ENCODE results near the gene HERC3.

The HERC3 gene

DNA sequence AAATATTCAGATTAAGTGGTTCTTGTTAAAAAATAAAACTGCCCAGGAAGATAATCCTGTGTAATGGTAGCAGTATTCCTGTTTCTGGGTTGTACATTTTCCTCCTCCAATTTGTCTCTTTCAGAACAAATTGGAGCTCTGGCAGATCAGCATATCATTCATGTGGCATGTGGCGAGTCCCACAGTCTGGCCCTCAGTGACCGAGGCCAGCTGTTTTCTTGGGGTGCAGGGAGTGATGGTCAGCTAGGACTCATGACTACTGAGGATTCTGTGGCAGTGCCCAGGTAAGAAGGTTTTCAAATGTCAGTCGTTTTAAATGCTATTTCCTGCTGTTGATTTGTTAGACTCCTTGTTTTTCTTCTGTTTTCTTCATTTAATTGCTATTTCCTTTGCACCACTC, 57.4 kb downstream of the HERC3 start:
- in situ Hi-C loops (cut with HindIII; ENCODE audit: low pct_unique_long_range_greater_than_20kb, low sequenced_read_pairs): no loop called here
- no peak for TF ChIP-seq JUND (IDR thresholded peaks at IDR 0.05; ENCODE audit: low read depth)
- no peak for DNase-seq (ENCODE audit: low read depth in 1 of 2, low spot score in 1 of 2)

DNA sequence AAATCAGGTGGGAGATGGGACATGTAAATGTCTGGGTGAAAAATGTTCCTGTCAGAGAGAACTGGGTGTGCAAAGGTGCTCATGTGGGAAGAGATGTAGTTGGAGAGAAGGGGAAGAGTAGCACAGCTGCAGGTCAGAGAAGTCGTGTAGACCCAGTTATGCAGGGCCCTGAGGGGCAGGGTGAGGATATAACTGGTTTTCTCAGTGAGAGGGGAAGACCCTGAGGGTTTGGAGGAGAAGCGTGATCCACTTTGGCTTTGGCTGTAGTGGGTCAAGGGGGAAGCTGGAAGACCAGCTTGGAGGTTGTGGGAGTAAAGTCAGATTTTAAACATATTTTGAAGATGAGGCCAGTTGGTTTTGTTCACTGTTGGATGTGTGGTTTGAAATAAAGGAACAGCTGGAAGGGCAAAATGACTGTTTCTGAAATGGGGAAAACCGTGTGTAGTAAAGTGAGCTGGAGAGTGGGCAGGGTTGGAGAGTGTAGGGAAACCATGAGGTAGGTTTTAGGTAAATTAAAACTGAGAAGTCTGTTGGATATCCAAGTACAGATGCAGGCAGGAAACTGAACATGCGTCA, 61.2 kb downstream of the HERC3 start:
- in situ Hi-C loops (cut with HindIII; ENCODE audit: low pct_unique_long_range_greater_than_20kb, low sequenced_read_pairs): no loop called here
- DNase-seq (ENCODE audit: low read depth in 1 of 2, low spot score in 1 of 2): no peak

GRCh38 chr4:88655226-88655625, 62.9 kb downstream of the HERC3 start:
- no peak for DNase-seq (ENCODE audit: low read depth in 1 of 2, low spot score in 1 of 2)
- in situ Hi-C loops (cut with HindIII; ENCODE audit: low pct_unique_long_range_greater_than_20kb, low sequenced_read_pairs): no loop called here
- TF ChIP-seq JUND (IDR thresholded peaks at IDR 0.05; ENCODE audit: low read depth): no peak

More for the DNA sequence above, 61.2 kb downstream of the HERC3 start:
- TF ChIP-seq JUND (IDR thresholded peaks at IDR 0.05; ENCODE audit: low read depth): no peak

DNA sequence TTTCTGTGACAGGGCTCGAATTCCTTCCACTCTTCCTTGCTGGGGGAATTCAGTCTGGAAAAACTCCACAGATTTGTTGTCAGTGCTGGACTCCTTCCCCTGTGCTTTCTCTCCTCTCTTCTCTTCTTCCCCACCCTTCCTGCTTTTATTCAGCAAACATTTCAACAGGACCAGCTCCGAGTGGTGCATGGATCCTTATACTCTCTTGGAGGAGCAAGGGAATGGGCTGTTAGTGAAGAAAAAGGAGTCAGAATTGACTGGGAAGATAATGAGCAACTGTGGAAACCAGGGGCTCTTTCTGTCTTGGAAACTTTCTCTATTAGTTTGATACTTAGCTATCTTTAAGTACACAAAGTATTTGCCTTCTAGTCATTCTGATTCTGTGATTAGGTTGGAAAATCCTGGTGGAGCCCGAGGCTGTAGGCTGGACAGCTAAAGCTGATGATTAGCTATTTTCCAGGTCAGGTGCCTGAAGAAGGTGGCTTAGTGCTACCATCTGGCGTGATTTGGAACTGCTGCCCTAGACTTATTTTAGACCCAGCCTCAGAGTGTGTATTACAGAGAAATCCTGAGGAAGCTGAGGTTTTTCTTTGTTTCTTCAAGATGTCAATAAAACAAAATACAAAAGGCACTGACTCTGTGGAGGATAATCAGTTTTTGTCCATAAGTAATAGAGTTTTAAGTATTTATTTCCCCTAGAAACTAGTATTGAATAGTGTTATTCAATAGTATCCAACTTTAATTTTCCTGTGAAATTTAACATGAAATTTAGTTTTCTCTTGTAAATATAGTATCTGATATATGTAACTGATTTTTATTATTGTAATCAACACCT, 67.0 kb downstream of the HERC3 start:
- in situ Hi-C loops (cut with HindIII; ENCODE audit: low pct_unique_long_range_greater_than_20kb, low sequenced_read_pairs): no loop called here
- DNase-seq (ENCODE audit: low read depth in 1 of 2, low spot score in 1 of 2): peak; percentile 18 to 70
- no peak for TF ChIP-seq JUND (IDR thresholded peaks at IDR 0.05; ENCODE audit: low read depth)

DNA sequence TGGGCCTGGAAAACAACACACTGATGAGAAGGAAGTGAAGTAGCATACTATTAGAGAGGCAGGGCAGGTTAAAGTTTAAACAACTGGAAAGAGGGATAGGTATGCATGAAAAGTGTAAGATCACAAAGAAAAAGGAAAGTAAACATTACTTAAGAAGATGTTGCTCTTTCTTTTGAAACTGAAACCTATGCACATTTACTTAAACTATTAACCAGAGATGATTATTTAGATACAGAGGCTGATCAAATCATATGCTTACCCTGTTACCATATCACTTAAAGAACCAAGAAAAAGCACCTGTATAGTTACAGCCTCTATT, 67.6 kb downstream of the HERC3 start:
- no peak for TF ChIP-seq JUND (IDR thresholded peaks at IDR 0.05; ENCODE audit: low read depth)
- in situ Hi-C loops (cut with HindIII; ENCODE audit: low pct_unique_long_range_greater_than_20kb, low sequenced_read_pairs): no loop called here
- DNase-seq (ENCODE audit: low read depth in 1 of 2, low spot score in 1 of 2): no peak

- DNase-seq (ENCODE audit: low read depth in 1 of 2, low spot score in 1 of 2): no peak
- in situ Hi-C loops (cut with HindIII; ENCODE audit: low pct_unique_long_range_greater_than_20kb, low sequenced_read_pairs): no loop called here
- no peak for TF ChIP-seq JUND (IDR thresholded peaks at IDR 0.05; ENCODE audit: low read depth)
These were observed 68.4 kb downstream of the HERC3 start for GRCh38 chr4:88660446-88661294.

GRCh38 chr4:88661739-88662138, 69.5 kb downstream of the HERC3 start:
- TF ChIP-seq JUND (IDR thresholded peaks at IDR 0.05; ENCODE audit: low read depth): no peak
- in situ Hi-C loops (cut with HindIII; ENCODE audit: low pct_unique_long_range_greater_than_20kb, low sequenced_read_pairs): no loop called here
- DNase-seq (ENCODE audit: low read depth in 1 of 2, low spot score in 1 of 2): no peak

GRCh38 chr4:88672987-88673386, 80.7 kb downstream of the HERC3 start:
- peak in 1 of 2 experiments; percentile 12 for DNase-seq (ENCODE audit: low read depth in 1 of 2, low spot score in 1 of 2)
- in situ Hi-C loops (cut with HindIII; ENCODE audit: low pct_unique_long_range_greater_than_20kb, low sequenced_read_pairs): no loop called here
- TF ChIP-seq JUND (IDR thresholded peaks at IDR 0.05; ENCODE audit: low read depth): no peak

DNA sequence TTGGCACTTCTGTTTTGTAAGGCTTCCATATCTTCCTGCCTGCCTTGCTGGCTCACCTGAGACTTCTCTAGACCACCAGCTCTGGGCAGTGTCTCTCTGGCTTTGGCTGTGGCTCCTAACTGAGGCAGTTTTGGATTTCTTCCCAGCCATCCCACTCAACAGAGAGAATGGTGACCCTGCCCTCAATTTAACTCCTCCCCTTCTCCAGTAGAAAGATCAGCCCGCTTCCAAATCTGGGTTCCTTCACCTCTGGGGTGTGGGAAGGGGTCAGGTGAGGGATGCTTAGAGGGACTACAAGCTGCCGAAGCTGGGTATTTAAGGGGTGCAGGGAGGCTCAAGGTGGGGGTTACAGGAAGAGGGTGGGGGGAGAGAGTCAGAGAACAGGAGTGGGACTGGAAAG, 81.6 kb downstream of the HERC3 start:
- TF ChIP-seq JUND (IDR thresholded peaks at IDR 0.05; ENCODE audit: low read depth): no peak
- in situ Hi-C loops (cut with HindIII; ENCODE audit: low pct_unique_long_range_greater_than_20kb, low sequenced_read_pairs): no loop called here
- DNase-seq (ENCODE audit: low read depth in 1 of 2, low spot score in 1 of 2): no peak

GRCh38 chr4:88674565-88674964, 82.3 kb downstream of the HERC3 start:
- DNase-seq (ENCODE audit: low read depth in 1 of 2, low spot score in 1 of 2): no peak
- no peak for TF ChIP-seq JUND (IDR thresholded peaks at IDR 0.05; ENCODE audit: low read depth)

GRCh38 chr4:88674979-88675378, 82.7 kb downstream of the HERC3 start:
- no peak for TF ChIP-seq JUND (IDR thresholded peaks at IDR 0.05; ENCODE audit: low read depth)
- DNase-seq (ENCODE audit: low read depth in 1 of 2, low spot score in 1 of 2): no peak
- in situ Hi-C loops (cut with HindIII; ENCODE audit: low pct_unique_long_range_greater_than_20kb, low sequenced_read_pairs): no loop called here

More at GRCh38 chr4:88674565-88674964, 82.3 kb downstream of the HERC3 start:
- in situ Hi-C loops (cut with HindIII; ENCODE audit: low pct_unique_long_range_greater_than_20kb, low sequenced_read_pairs): no loop called here

- in situ Hi-C loops (cut with HindIII; ENCODE audit: low pct_unique_long_range_greater_than_20kb, low sequenced_read_pairs): no loop called here
- TF ChIP-seq JUND (IDR thresholded peaks at IDR 0.05; ENCODE audit: low read depth): no peak
- DNase-seq (ENCODE audit: low read depth in 1 of 2, low spot score in 1 of 2): no peak
These were observed 83.3 kb downstream of the HERC3 start for GRCh38 chr4:88675543-88675942.

GRCh38 chr4:88681209-88681608, 88.9 kb downstream of the HERC3 start:
- DNase-seq (ENCODE audit: low read depth in 1 of 2, low spot score in 1 of 2): no peak
- in situ Hi-C loops (cut with HindIII; ENCODE audit: low pct_unique_long_range_greater_than_20kb, low sequenced_read_pairs): no loop called here
- no peak for TF ChIP-seq JUND (IDR thresholded peaks at IDR 0.05; ENCODE audit: low read depth)

All from T47D (cell line).